Lung (tissue), 12 donors: ENCODE data around the gene LPCAT1. TPM values are rescaled to one million over a fixed set of nuclear protein-coding genes. Genes with fewer than 3 reads are reported as not detected.

Experiments used
- ATAC-seq: fragments of 200-7000 bp; cut with Tn5 transposase; one replicate; pipeline ENCODE4 v1.9.1; 2020; ENCODE audit warnings: moderate number of reproducible peaks; ENCODE audit not compliant: insufficient read depth, low FRiP score
- DNase-seq, 3 donors: peaks; one replicate each; pipeline ENCODE4 v3.0.0-alpha.2; 2013 to 2017
- H3K27ac ChIP-seq, 2 donors: one replicate each; pipeline ENCODE4 v1.5.1; 2013; ENCODE audit warnings: mild to moderate bottlenecking in 2 of 2, moderate library complexity in 2 of 2, control low read depth in 1 of 2, inconsistent platforms in 1 of 2, low read depth in 1 of 2, low read length in 1 of 2
- H3K27me3 ChIP-seq, 3 donors: one replicate each; pipeline ENCODE4 v1.5.1; 2013; ENCODE audit warnings: low read length in 2 of 3; ENCODE audit not compliant: control insufficient read depth in 3 of 3, insufficient read depth in 3 of 3
- H3K36me3 ChIP-seq, 4 donors: one replicate each; pipeline ENCODE4 v1.5.1; 2013; ENCODE audit warnings: low read length in 4 of 4, mild to moderate bottlenecking in 1 of 4, moderate library complexity in 1 of 4; ENCODE audit not compliant: control insufficient read depth in 4 of 4, insufficient read depth in 4 of 4
- H3K4me1 ChIP-seq, 5 donors: one replicate each; pipeline ENCODE4 v1.5.1; 2013; ENCODE audit warnings: low read length in 5 of 5, mild to moderate bottlenecking in 2 of 5, moderate library complexity in 1 of 5; ENCODE audit not compliant: control insufficient read depth in 5 of 5, insufficient read depth in 5 of 5
- H3K4me3 ChIP-seq: one replicate; pipeline ENCODE4 v1.5.1; 2013; ENCODE audit warnings: mild to moderate bottlenecking, control low read depth, moderate library complexity
- H3K9ac ChIP-seq, 2 donors: one replicate each; pipeline ENCODE4 v1.5.1; 2013; ENCODE audit warnings: low read length in 2 of 2, control low read depth in 1 of 2; ENCODE audit not compliant: insufficient read depth in 1 of 2
- H3K9me3 ChIP-seq, 4 donors: one replicate each; pipeline ENCODE4 v1.5.1; 2013; ENCODE audit warnings: low read length in 3 of 4, mild to moderate bottlenecking in 1 of 4, moderate library complexity in 1 of 4; ENCODE audit not compliant: control insufficient read depth in 4 of 4, insufficient read depth in 3 of 4
- WGBS, 2 donors: extraction: QIAGEN DNeasy Blood & Tissue Kit; methylation state at CpG; one replicate each; pipeline ENCODE4 v1.1.7; 2013; 5-methylcytosine and 5-hydroxymethylcytosine counted together
- polyA plus RNA-seq, 2 donors: library from polyadenylated mRNA; stranded (reverse); fragments of 200-250 nt; gene quantifications; one replicate each; pipeline ENCODE4 v1.2.1, GENCODE V29; 2013
- total RNA-seq, 2 donors: library from RNA; depleted of rRNA in 1 of 2; stranded (reverse); fragments of >200 nt in 1 of 2; gene quantifications; one replicate each; pipeline ENCODE4 v1.2.1, GENCODE V29; 2014 to 2021
- TF ChIP-seq, protein P1 (sequence below): IDR thresholded peaks from 2 replicates; pipeline ENCODE4 v1.5.1; 2012; ENCODE audit warnings: mild to moderate bottlenecking; ENCODE audit errors: control extremely low read depth, extremely low read depth
- donor health status: control.
- donor health status: control.
- donor health status: Bipolar disorder and iron deficiency.
- donor health status: healthy.
- donor health status: DM: yes; HTN: yes; CAD: no.

Gene LPCAT1
- total and polyA plus RNA-seq, 4 donors = 198 to 669 (median 443) TPM

GRCh38 chr5:1486271-1486670, 37.5 kb downstream of the LPCAT1 start:
- TF ChIP-seq, protein P1, sequence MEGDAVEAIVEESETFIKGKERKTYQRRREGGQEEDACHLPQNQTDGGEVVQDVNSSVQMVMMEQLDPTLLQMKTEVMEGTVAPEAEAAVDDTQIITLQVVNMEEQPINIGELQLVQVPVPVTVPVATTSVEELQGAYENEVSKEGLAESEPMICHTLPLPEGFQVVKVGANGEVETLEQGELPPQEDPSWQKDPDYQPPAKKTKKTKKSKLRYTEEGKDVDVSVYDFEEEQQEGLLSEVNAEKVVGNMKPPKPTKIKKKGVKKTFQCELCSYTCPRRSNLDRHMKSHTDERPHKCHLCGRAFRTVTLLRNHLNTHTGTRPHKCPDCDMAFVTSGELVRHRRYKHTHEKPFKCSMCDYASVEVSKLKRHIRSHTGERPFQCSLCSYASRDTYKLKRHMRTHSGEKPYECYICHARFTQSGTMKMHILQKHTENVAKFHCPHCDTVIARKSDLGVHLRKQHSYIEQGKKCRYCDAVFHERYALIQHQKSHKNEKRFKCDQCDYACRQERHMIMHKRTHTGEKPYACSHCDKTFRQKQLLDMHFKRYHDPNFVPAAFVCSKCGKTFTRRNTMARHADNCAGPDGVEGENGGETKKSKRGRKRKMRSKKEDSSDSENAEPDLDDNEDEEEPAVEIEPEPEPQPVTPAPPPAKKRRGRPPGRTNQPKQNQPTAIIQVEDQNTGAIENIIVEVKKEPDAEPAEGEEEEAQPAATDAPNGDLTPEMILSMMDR = no peak
- Histone ChIP-seq H3K36me3 (peaks cover 0 to 74% (median 26%) of the 10 kb centered on the region in 4 donors), H3K9ac (no peak overlapping the region), H3K27ac (no peak overlapping the region), H3K4me3 (no peak overlapping the region), H3K27me3 (no peaks in the 10 kb centered on the region), H3K9me3 (peaks cover 0 to 2% (median 0%) of the 10 kb centered on the region in 4 donors), H3K4me1 (no peaks in the 10 kb centered on the region)
- 93 to 95% methylated on average over 13 of the region's 13 CpGs for WGBS, 2 donors
- DNase-seq (no peak), ATAC-seq (no peak)

GRCh38 chr5:1485579-1486118, 38.1 kb downstream of the LPCAT1 start:
- Histone ChIP-seq H3K27me3 (no peaks in the 10 kb centered on the region), H3K4me3 (no peak overlapping the region), H3K27ac (no peak overlapping the region), H3K9me3 (peaks cover 0 to 2% (median 0%) of the 10 kb centered on the region in 4 donors), H3K4me1 (no peaks in the 10 kb centered on the region), H3K9ac (no peak overlapping the region), H3K36me3 (peaks cover 0 to 71% (median 26%) of the 10 kb centered on the region in 4 donors)
- no peak for DNase-seq
- TF ChIP-seq, protein P1 = no peak
- 91 to 93% methylated on average over 15 of the region's 15 CpGs for WGBS, 2 donors
- ATAC-seq = no peak

GRCh38 chr5:1484730-1485578, 38.8 kb downstream of the LPCAT1 start:
- 86 to 88% methylated on average over 20 of the region's 20 CpGs for WGBS, 2 donors
- DNase-seq (no peak), ATAC-seq (no peak)
- Histone ChIP-seq H3K9me3 (peaks cover 0 to 2% (median 0%) of the 10 kb centered on the region in 4 donors), H3K4me3 (no peak overlapping the region), H3K36me3 (peaks cover 0 to 65% (median 26%) of the 10 kb centered on the region in 4 donors), H3K9ac (no peak overlapping the region), H3K27ac (no peak overlapping the region), H3K4me1 (no peaks in the 10 kb centered on the region), H3K27me3 (no peaks in the 10 kb centered on the region)
- TF ChIP-seq, protein P1 = no peak
